ENCODE results near the gene DSCAM.

Gene DSCAM

DNA sequence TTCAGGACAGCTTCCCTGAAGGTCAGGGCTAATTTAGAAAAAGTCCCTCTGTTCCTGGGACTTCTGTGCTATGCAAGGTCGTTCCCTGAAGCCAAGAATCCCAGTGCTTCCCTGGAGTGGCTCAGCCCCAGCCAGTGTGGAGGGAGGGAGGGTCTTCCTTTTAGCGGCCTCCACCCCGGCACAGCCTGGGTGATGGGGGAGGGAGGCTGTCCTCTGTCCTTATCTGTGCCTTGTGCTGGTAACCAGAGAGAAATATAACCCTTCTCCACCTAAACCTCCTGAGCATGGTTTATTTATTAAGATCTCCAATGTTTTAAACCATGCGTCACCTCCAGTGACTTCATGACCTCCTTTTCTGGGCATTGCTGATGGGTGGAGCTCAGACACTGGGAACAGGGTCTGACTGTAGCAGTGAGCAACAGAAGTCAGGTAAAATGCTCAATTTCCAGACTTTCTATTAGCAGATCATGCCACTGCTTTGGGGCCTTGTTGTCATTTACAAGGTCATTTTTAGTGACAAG, 157.1 kb downstream of the DSCAM start:
- H3K4me3 ChIP-seq (ENCODE audit: control insufficient read depth, low read depth, low read length), result no peak overlapping the region
- TF ChIP-seq, protein P1, sequence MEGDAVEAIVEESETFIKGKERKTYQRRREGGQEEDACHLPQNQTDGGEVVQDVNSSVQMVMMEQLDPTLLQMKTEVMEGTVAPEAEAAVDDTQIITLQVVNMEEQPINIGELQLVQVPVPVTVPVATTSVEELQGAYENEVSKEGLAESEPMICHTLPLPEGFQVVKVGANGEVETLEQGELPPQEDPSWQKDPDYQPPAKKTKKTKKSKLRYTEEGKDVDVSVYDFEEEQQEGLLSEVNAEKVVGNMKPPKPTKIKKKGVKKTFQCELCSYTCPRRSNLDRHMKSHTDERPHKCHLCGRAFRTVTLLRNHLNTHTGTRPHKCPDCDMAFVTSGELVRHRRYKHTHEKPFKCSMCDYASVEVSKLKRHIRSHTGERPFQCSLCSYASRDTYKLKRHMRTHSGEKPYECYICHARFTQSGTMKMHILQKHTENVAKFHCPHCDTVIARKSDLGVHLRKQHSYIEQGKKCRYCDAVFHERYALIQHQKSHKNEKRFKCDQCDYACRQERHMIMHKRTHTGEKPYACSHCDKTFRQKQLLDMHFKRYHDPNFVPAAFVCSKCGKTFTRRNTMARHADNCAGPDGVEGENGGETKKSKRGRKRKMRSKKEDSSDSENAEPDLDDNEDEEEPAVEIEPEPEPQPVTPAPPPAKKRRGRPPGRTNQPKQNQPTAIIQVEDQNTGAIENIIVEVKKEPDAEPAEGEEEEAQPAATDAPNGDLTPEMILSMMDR (IDR thresholded peaks at IDR 0.05; ENCODE audit: control insufficient read depth, insufficient read depth, low read depth, low read length, missing control alignments), result no peak
- DNase-seq (ENCODE audit: low read depth), result no peak

GRCh38 chr21:40689217-40689616, 157.7 kb downstream of the DSCAM start:
- no peak overlapping the region for H3K4me3 ChIP-seq (ENCODE audit: control insufficient read depth, low read depth, low read length)
- DNase-seq (ENCODE audit: low read depth), result no peak
- TF ChIP-seq, protein P1 (IDR thresholded peaks at IDR 0.05; ENCODE audit: control insufficient read depth, insufficient read depth, low read depth, low read length, missing control alignments), result no peak

DNA sequence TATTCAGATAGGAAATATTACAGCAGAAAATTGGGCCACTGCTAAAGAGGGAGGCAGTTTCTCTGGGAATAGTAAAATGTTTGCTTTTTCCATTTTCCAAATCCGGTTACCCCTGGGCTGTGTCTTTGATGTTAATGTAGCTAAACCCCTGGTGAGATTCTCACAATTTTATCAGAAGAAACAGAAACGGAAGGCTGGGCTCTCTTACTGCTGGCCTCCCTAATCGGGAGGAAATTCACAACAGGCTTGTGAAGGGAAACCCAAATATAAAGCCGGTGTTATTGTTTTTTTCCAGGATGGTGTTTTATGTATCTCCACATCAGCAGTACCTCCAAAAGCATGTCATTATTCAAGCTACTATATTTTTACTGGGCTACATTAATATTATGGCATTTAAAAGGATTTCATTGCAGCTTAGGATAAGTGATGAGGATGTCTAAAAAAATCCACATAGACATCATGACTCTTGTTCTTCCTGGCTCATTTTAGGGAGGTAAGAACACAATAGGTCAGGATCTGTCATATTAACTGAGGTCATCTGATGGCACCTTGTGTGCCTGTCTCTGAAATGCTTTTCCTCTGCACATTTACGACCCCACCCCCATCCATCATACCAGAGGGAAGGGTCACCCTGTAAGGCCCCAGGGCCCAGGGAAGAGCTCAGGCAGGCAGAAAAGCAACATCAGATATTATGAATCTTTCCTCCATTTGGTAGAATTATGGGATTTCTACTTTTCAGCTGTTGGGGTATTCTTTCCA, 158.7 kb downstream of the DSCAM start:
- no peak for DNase-seq (ENCODE audit: low read depth)

GRCh38 chr21:40687625-40688024, 159.3 kb downstream of the DSCAM start:
- TF ChIP-seq, protein P1 (IDR thresholded peaks at IDR 0.05; ENCODE audit: control insufficient read depth, insufficient read depth, low read depth, low read length, missing control alignments), result no peak
- H3K4me3 ChIP-seq (ENCODE audit: control insufficient read depth, low read depth, low read length), result no peak overlapping the region
- DNase-seq (ENCODE audit: low read depth), result no peak

More for the DNA sequence above, 158.7 kb downstream of the DSCAM start:
- no peak overlapping the region for H3K4me3 ChIP-seq (ENCODE audit: control insufficient read depth, low read depth, low read length)
- TF ChIP-seq, protein P1 (IDR thresholded peaks at IDR 0.05; ENCODE audit: control insufficient read depth, insufficient read depth, low read depth, low read length, missing control alignments), result no peak

DNA sequence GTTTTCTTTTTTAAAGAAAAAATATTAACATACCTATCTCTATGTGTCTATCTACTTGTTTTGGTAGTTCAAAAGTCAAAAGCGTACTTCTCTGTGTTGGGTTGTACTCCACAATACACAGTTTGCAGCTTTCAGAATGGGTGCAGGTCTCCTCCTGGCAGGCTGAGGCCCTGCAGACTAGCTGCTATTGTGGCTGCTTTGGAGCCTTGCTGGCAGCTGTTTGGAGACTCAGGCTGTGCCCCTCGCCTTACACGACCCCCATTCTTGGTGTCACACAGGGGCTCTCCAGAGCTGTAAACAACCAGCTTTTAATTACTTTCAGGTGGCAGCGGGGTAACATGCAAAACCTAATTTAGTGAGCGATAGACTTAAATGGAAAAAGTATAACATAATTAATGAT, 160.4 kb downstream of the DSCAM start:
- TF ChIP-seq, protein P1 (IDR thresholded peaks at IDR 0.05; ENCODE audit: control insufficient read depth, insufficient read depth, low read depth, low read length, missing control alignments), result no peak
- no peak for DNase-seq (ENCODE audit: low read depth)

GRCh38 chr21:40685141-40685540, 161.8 kb downstream of the DSCAM start:
- TF ChIP-seq, protein P1 (IDR thresholded peaks at IDR 0.05; ENCODE audit: control insufficient read depth, insufficient read depth, low read depth, low read length, missing control alignments), result no peak
- no peak overlapping the region for H3K4me3 ChIP-seq (ENCODE audit: control insufficient read depth, low read depth, low read length)
- DNase-seq (ENCODE audit: low read depth), result no peak

More for the DNA sequence above, 160.4 kb downstream of the DSCAM start:
- no peak overlapping the region for H3K4me3 ChIP-seq (ENCODE audit: control insufficient read depth, low read depth, low read length)
